ENCODE data around the gene ANKRD12. TPM values are rescaled to one million over a fixed set of nuclear protein-coding genes. Genes with fewer than 3 reads are reported as not detected.
"Not testable (repeated sequence)": the region's sequence is repeated elsewhere in the genome, so short reads cannot be mapped to it uniquely, and the experiment has no call there.

Gene ANKRD12
- total RNA-seq, 1 experiment from 2014 or later = 23.5 TPM

GRCh38 chr18:9263264-9263663 lies 126.7 kb downstream of the ANKRD12 start:
- Histone ChIP-seq H2AFZ (ENCODE audit: low read depth, low read length, poor library complexity, severe bottlenecking) (no peak overlapping the region), H3K27me3 (ENCODE audit: insufficient read depth, low read length) (no peaks in the 10 kb centered on the region), H3K9me3 (ENCODE audit: control insufficient read depth in 1 of 2, insufficient read depth in 1 of 2, low read depth in 1 of 2, low read length in 2 of 2) (no peaks in the 10 kb centered on the region), H3K27ac (ENCODE audit: low read depth, low read length) (no peak overlapping the region), H3K4me2 (ENCODE audit: low read length) (no peak overlapping the region), H4K20me1 (ENCODE audit: insufficient read depth) (no peaks in the 10 kb centered on the region), H3K4me3 (replicated peaks in 1 of 2; ENCODE audit: low read depth in 1 of 2, low read length in 2 of 2) (no peak overlapping the region), H3K4me1 (ENCODE audit: control insufficient read depth in 1 of 2, insufficient read depth in 2 of 2, low read length in 2 of 2) (no peaks in the 10 kb centered on the region), H3K36me3 (ENCODE audit: control insufficient read depth in 1 of 2, insufficient read depth in 2 of 2, low read length in 2 of 2) (no peaks in the 10 kb centered on the region), H3K9me2 (ENCODE audit: insufficient read depth) (no peaks in the 10 kb centered on the region), H3K9ac (ENCODE audit: low read length) (no peak overlapping the region), H3K79me2 (ENCODE audit: insufficient read depth, low read length) (no peaks in the 10 kb centered on the region)
- ChIA-PET POLR2A (no interaction called here), RAD21 (ENCODE audit: low non-redundant PET in 1 of 2, low total read pairs in 2 of 2, uncharacterized antibody in 2 of 2, unreplicated experiment in 2 of 2) (no interaction called here), CTCF (no interaction called here)
- DNase-seq (ENCODE audit: low read depth, low spot score) (no peak), ATAC-seq (no peak)
- intact Hi-C loops (cut with micrococcal nuclease) = no loop called here
- TF ChIP-seq ZFX (IDR thresholded peaks at IDR 0.05) (no peak), CEBPB (IDR thresholded peaks at IDR 0.05; ENCODE audit: low read depth) (no peak), EZH2phosphoT487 (IDR thresholded peaks at IDR 0.05; ENCODE audit: borderline replicate concordance) (no peak), REST (IDR thresholded peaks at IDR 0.05; ENCODE audit: low read depth) (no peak), CTCF (IDR thresholded peaks at IDR 0.05 in 2 of 3, conservative IDR thresholded peaks at IDR 0.05 in 1 of 3; ENCODE audit: borderline replicate concordance in 1 of 3, insufficient read depth in 1 of 3, low read depth in 2 of 3, low read length in 2 of 3) (no peak), ATF3 (IDR thresholded peaks at IDR 0.05) (no peak), POLR2A (IDR thresholded peaks at IDR 0.05; ENCODE audit: borderline replicate concordance, extremely low read depth, insufficient read depth, insufficient read length) (no peak), YY1 (IDR thresholded peaks at IDR 0.05; ENCODE audit: extremely low read depth, insufficient replicate concordance, low read depth, low read length) (no peak)
- no TSS peak for BruUV-seq (replicated peaks)

GRCh38 chr18:9264797-9265196 lies 128.2 kb downstream of the ANKRD12 start:
- H3K9me3 ChIP-seq (ENCODE audit: control insufficient read depth in 1 of 2, insufficient read depth in 1 of 2, low read depth in 1 of 2, low read length in 2 of 2); H4K20me1 ChIP-seq (ENCODE audit: insufficient read depth); H3K4me2 ChIP-seq (ENCODE audit: low read length); DNase-seq (ENCODE audit: low read depth, low spot score); intact Hi-C loops (cut with micrococcal nuclease); H2AFZ ChIP-seq (ENCODE audit: low read depth, low read length, poor library complexity, severe bottlenecking); H3K27me3 ChIP-seq (ENCODE audit: insufficient read depth, low read length); BruUV-seq (replicated peaks); H3K9ac ChIP-seq (ENCODE audit: low read length); H3K36me3 ChIP-seq (ENCODE audit: control insufficient read depth in 1 of 2, insufficient read depth in 2 of 2, low read length in 2 of 2); H3K79me2 ChIP-seq (ENCODE audit: insufficient read depth, low read length); ATAC-seq; RAD21 ChIA-PET (ENCODE audit: low non-redundant PET in 1 of 2, low total read pairs in 2 of 2, uncharacterized antibody in 2 of 2, unreplicated experiment in 2 of 2); H3K9me2 ChIP-seq (ENCODE audit: insufficient read depth); H3K4me3 ChIP-seq (replicated peaks in 1 of 2; ENCODE audit: low read depth in 1 of 2, low read length in 2 of 2); CTCF ChIA-PET; POLR2A ChIA-PET; H3K27ac ChIP-seq (ENCODE audit: low read depth, low read length); H3K4me1 ChIP-seq (ENCODE audit: control insufficient read depth in 1 of 2, insufficient read depth in 2 of 2, low read length in 2 of 2): not testable (repeated sequence)
